GM18951 (cell line): ENCODE measurements around the gene TXNRD1.
"Not testable (repeated sequence)": the region's sequence is repeated elsewhere in the genome, so short reads cannot be mapped to it uniquely, and the experiment has no call there.

Experiments used
- POLR2A ChIP-seq: IDR thresholded peaks from 4 replicates; pipeline ENCODE4 v1.6.1; 2011; ENCODE audit warnings: mild to moderate bottlenecking; ENCODE audit not compliant: insufficient read length, insufficient read depth; ENCODE audit errors: extremely low read depth
- in situ Hi-C: fragments of 300-500 bp; cut with MboI; formaldehyde crosslinking; loops from one replicate; pipeline ENCODE4 v1.12.0; 2022; ENCODE audit warnings: low sequenced_read_pairs, mixed read lengths, inconsistent platforms; ENCODE audit not compliant: unreplicated experiment

The TXNRD1 gene

GRCh38 chr12:104234926-104235499, 19.4 kb downstream of the TXNRD1 start:
- in situ Hi-C loops, result no loop called here
- no peak for TF ChIP-seq POLR2A

DNA sequence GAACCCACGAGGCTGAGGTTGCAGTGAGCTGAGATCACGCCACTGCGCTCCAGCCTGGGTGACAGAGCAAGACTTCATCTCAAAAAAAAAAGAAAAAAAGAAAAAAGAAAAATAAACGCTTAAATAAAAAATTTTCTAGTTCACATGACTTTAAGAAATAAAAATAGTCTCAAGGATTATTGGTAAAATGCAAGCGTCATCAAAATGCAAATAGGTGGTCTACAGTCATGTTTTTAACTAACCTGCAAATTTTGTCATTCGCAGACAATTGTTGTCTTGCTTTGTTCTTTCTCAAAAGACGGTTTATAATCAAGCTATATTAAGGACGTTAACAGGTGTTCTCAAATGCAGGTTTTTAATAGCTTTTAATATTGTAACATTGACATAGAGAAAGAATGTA, 22.4 kb downstream of the TXNRD1 start:
- TF ChIP-seq POLR2A, result no peak
- in situ Hi-C loops, result no loop called here

DNA sequence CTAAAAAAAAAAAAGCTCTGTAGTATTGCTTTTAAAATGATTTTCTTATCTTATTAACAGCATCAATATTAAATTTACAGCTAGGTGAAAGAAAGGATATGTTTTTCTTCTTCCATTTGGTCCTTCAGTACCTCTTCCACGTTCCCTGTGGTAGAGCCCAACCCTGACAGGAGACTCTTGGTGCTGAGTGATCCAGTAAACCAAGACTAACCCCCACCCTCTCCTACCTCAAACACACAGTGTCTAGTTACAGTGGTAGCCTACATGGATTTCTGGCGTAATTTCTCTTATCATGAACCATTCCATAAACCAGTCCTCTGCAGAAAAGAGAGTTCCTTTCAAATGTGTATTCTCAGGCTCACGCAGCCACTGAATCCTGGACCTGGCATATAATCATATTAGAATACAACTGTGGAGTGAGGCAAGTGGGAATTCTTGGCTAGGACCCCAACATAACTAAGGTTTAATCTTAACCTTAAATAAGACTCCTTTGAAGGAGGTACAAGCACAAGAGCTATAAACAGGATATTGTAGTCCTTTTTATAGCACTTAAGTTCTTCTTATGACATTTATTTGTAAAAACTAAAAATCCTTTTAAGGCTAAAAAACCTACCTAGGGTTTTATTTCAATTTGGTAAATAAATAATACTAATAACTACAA, 27.1 kb downstream of the TXNRD1 start:
- no peak for TF ChIP-seq POLR2A
- in situ Hi-C loops, result no loop called here

DNA sequence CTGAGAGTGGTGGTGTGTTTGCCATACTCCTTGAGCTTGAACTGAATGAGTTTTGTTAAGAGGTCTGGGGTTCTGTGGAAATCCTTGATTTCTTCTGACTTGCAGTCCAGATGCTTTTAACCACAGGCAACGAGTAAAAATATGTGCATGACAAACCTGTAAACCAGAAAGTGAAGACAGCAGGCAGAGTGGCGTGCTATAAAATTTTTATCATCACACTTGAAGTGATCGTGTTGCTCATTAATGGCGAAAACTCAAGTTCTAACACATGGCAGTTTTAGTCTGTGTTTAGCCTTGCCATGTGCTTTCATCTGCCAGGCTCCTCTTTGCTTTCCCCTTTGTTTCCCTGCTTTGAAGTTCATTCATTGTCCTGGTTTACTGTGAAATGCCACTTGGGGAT, 28.0 kb downstream of the TXNRD1 start:
- in situ Hi-C loops, result no loop called here
- no peak for TF ChIP-seq POLR2A

DNA sequence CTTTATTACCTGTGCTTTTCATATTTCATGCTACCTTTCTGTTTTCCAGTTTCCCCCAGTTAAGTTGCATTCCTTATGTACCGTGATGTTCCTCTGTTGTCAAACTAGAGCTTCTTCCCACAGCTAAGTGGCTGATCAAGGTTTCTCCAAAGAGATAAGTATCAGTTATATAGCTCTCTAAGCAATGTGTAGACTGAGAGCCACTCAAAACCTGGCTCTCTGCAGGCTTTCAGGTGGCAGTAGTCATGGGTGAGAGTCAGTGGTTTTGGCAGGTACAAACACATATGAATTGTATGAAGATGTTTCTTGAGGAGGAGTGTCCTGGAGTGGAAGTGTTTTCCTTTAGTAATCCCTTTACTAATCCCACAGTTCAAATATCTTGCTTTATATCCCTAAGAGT, 28.4 kb downstream of the TXNRD1 start:
- in situ Hi-C loops, result no loop called here
- TF ChIP-seq POLR2A, result no peak

- TF ChIP-seq POLR2A, result no peak
- in situ Hi-C loops, result no loop called here
Observed at GRCh38 chr12:104247698-104248097, 32.1 kb downstream of the TXNRD1 start.

GRCh38 chr12:104248444-104248843, 32.9 kb downstream of the TXNRD1 start:
- no peak for TF ChIP-seq POLR2A
- in situ Hi-C loops, result no loop called here

DNA sequence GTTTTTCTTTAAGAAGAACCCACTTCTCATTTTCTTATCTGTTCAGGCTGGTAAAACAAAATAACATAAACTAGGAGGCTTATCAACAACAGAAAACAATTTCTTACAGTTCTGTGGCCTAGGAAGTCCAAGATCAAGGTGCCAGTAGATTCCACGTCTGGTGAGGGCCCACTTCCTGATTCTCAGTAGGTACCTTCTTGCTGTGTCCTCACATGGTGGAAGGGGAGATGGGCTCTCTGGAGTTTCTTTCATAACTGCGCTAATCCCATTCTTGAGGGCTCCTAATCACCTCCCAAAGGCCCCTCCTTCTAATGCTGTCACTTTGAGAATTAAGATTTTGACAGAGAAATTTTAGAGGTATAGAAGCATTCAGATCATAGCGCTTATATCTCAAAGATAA, 33.4 kb downstream of the TXNRD1 start:
- in situ Hi-C loops, result no loop called here
- no peak for TF ChIP-seq POLR2A

GRCh38 chr12:104249898-104250297, 34.3 kb downstream of the TXNRD1 start:
- TF ChIP-seq POLR2A, result no peak
- in situ Hi-C loops, result no loop called here

DNA sequence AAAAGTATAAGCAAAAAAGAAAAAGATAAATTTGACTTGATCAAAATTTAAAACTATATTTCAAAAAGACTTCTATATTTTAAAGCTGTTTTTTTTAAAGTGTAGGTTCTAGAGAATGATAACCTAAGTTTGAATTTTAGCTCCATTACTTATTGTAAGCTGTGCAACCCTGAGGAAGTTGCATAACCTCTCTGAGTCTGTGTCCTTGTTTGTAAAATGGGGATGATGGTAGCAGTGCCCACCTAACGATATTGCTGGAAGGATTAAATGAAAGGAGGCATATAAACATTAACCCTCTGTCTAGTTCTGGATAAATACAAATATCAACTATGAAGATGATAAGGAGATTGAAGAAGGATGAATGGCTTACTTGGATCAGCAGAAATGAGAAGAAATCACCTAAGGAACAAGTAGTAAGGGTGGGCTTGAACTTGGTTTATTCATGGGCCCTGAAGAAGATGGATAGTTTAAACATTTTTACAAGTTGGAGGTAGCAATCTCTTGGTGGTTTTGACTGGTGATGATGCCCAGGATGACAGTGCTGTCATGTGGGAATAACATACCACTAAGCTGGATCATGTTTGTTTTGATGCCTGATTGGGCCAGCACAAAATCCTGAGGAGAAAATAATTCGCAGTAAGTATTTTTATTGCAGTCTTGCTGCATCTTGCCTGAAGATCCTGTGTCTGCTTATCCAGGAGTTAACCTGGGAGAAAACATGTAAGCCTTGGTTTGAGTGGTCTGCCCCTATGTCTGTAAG, 35.0 kb downstream of the TXNRD1 start:
- TF ChIP-seq POLR2A, result no peak
- in situ Hi-C loops, result no loop called here

DNA sequence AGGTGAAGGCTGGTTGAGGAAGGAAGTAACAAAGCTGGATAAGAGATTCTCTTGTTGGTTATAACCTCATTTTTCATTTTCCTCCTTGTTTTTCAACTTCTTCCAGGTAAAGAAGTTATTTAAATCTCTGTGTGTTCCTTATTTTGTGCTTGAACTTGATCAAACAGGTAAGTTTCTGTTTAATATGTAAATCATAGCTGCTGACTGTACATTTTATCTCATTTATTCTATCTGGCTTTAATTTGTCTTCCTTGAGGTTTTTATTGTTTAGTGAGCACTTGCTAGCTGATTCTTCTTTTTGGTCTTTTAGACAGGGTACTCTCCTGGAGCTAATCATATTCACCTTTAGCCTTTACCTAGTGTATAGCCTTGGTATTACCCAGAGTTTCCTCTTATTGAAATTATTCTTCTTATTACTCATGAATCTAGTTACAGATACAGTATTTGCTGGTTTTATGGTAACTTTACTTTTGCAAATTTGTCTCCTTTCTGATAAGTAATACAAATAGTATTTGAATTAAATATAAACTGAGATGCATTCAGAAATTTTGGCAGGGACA, 42.4 kb downstream of the TXNRD1 start:
- no peak for TF ChIP-seq POLR2A
- in situ Hi-C loops, result no loop called here

DNA sequence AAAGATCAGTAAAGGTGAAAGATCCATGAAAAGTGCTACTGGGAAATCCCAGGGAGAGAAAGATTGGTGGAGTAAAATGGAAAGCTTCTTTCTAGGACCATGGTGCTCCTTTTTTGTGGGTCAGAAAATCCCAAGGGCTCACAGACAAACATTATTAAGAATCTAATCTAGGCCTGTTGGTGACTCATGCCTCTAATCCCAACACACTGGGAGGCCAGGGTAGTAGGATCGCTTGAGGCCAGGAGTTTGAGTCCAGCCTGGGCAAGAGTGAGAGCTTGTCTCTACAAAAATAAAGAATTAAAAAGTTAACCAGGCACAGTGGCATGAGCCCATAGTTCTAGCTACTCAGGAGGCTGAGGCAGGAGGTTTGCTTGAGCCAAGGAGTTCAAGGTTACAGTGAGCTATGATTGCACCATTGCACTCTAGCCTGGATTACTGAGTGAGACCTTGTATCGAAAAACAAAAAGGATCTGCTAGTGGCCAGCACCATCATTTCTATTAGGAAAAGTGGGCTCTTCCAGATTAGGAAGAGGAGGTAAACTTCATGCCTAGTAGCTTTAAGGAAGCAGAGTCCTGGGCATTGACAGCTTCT, 43.0 kb downstream of the TXNRD1 start:
- in situ Hi-C loops, result no loop called here
- TF ChIP-seq POLR2A, result no peak

DNA sequence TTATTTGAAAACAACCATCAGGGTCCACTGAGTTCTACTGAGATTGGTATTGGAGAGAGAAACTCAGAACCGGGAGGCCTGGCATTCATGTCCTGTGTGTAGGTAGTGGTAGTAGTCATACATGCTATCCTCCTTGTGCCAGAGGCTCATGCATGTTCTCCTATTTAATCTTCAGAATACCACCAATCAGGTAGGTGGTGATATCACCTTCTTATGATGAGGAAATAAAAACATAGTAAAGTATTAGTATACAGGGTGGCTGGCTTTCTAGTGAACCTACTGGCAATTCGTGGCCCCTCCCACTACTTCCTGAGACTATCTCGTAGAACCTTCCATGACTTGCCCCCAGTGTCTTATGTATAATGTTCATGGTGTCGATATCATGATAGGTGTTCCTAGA, 47.4 kb downstream of the TXNRD1 start:
- TF ChIP-seq POLR2A, result no peak
- in situ Hi-C loops, result no loop called here

GRCh38 chr12:104263580-104264358, 48.2 kb downstream of the TXNRD1 start:
- in situ Hi-C loops, result no loop called here

DNA sequence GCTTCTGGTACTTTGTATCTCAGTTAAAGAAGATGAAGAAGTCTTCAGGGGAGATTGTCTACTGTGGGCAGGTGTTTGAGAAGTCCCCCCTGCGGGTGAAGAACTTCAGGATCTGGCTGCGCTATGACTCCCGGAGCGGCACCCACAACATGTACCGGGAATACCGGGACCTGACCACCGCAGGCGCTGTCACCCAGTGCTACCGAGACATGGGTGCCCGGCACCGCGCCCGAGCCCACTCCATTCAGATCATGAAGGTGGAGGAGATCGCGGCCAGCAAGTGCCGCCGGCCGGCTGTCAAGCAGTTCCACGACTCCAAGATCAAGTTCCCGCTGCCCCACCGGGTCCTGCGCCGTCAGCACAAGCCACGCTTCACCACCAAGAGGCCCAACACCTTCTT, 49.9 kb downstream of the TXNRD1 start:
- in situ Hi-C loops, result not testable (repeated sequence)

More at GRCh38 chr12:104263580-104264358, 48.2 kb downstream of the TXNRD1 start:
- no peak for TF ChIP-seq POLR2A
